ENCODE data around the gene KCNJ4.

DNA sequence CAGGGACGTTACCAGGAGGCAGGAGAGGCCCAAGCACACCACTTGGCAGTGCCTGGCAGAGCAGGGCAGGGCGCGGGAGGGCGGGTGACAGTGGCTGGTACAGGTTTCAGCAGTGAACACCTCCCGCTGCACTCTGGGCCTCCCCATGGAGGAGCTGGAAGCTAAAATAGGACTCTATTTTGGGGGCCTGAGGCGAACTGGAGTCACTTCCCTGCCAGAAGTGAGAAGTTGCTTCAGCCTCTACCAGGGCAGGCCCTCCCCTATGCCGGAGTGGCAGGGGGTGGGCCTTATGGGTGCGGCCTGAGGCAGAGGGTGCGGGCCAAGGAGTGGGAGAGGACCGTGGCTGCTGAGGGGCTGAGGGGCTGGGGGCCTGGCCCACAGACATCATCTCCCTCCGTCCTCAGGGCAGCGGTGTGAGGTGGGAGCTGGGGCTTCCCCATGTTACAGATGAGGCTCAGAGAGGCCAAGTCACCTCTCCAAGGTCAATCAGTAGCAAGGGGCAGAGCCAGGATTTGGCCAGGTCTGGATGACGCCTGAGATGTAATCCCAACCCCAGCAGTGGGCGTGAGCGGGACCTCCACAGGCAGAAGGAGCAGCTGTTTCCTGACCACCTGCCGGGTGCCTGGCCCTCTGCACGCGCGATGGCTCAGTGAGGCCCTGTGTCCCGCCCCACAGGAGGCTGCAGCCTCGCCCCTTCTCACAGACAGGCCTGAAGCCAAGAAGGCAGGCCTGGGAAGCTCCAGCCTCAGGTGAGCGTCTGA is 39.3 kb downstream of the KCNJ4 start:
- TF ChIP-seq, protein P1, sequence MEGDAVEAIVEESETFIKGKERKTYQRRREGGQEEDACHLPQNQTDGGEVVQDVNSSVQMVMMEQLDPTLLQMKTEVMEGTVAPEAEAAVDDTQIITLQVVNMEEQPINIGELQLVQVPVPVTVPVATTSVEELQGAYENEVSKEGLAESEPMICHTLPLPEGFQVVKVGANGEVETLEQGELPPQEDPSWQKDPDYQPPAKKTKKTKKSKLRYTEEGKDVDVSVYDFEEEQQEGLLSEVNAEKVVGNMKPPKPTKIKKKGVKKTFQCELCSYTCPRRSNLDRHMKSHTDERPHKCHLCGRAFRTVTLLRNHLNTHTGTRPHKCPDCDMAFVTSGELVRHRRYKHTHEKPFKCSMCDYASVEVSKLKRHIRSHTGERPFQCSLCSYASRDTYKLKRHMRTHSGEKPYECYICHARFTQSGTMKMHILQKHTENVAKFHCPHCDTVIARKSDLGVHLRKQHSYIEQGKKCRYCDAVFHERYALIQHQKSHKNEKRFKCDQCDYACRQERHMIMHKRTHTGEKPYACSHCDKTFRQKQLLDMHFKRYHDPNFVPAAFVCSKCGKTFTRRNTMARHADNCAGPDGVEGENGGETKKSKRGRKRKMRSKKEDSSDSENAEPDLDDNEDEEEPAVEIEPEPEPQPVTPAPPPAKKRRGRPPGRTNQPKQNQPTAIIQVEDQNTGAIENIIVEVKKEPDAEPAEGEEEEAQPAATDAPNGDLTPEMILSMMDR (IDR thresholded peaks at IDR 0.05), result no peak
- TF ChIP-seq POLR2A (IDR thresholded peaks at IDR 0.05), result no peak

Measured in Peyer's patch (tissue), 4 donors.